Lower leg skin (tissue), 3 donors: ENCODE measurements around the gene NUDT19.

ENCODE experiments used
- POLR2A ChIP-seq, 2 donors: fragments of 450-650 bp; IDR thresholded peaks; one replicate each; pipeline ENCODE4 v1.6.1; 2016 to 2017; ENCODE audit warnings: antibody characterized with exemption in 2 of 2, mild to moderate bottlenecking in 1 of 2, moderate library complexity in 1 of 2
- TF ChIP-seq, protein P1 (sequence below), 3 donors: fragments of 450-650 bp; IDR thresholded peaks; one replicate each; pipeline ENCODE4 v1.5.1; 2016; ENCODE audit warnings: antibody characterized with exemption in 3 of 3, mild to moderate bottlenecking in 3 of 3, moderate library complexity in 2 of 3

DNA sequence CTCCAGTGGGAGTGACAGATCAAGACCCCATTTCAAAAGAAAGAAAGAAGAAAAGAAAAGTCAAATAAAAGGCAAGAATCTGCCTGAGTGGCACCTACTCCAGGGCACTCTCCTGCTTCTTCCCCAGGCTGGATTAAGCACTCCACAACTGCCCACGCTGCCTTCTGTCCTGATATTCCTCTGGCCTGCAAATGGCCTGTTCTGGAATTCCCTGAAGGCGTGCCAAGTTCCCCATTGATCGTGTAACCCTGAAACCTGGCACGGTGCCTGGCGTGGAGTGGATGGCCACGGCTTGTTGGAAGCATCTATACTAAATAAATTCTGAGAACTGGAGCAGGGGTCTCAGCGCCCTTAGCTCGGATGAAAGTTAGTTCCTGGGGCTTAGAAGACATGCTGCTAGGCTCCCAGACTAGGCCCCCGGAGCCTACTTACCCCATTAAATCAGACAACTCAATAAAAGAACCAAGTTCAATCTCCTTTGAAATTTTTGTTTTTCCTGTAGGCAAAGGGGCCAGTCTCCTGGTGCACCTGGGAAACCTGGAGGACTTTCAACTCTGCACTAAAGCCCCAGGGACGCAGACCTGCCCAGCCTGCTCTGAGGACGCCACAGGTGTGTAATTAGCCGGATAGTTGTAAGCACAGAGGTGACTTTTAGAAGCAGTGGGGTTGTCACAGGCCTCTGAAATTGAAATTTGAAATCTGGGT lies 38.6 kb upstream of the NUDT19 start:
- TF ChIP-seq POLR2A (IDR thresholded peaks at IDR 0.05), result no peak
- TF ChIP-seq, protein P1, sequence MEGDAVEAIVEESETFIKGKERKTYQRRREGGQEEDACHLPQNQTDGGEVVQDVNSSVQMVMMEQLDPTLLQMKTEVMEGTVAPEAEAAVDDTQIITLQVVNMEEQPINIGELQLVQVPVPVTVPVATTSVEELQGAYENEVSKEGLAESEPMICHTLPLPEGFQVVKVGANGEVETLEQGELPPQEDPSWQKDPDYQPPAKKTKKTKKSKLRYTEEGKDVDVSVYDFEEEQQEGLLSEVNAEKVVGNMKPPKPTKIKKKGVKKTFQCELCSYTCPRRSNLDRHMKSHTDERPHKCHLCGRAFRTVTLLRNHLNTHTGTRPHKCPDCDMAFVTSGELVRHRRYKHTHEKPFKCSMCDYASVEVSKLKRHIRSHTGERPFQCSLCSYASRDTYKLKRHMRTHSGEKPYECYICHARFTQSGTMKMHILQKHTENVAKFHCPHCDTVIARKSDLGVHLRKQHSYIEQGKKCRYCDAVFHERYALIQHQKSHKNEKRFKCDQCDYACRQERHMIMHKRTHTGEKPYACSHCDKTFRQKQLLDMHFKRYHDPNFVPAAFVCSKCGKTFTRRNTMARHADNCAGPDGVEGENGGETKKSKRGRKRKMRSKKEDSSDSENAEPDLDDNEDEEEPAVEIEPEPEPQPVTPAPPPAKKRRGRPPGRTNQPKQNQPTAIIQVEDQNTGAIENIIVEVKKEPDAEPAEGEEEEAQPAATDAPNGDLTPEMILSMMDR (IDR thresholded peaks at IDR 0.05), result no peak
